ENCODE results near the gene A4GALT. TPM values are rescaled to one million over a fixed set of nuclear protein-coding genes. Genes with fewer than 3 reads are reported as not detected.

Gene A4GALT
- total RNA-seq, 1 experiment from 2014 or later: 3.4 TPM

- H4K8ac ChIP-seq (replicated peaks; ENCODE audit: insufficient read length, low read depth, low read length): no peak overlapping the region
- no peak overlapping the region for H4K5ac ChIP-seq (ENCODE audit: insufficient read length, low read depth, low read length)
- H3T11ph ChIP-seq (ENCODE audit: low read length): no peak overlapping the region
- H3K18ac ChIP-seq (ENCODE audit: insufficient read length, low read depth, low read length): no peak overlapping the region
- no peak for DNase-seq
- no peak overlapping the region for H2AK5ac ChIP-seq (ENCODE audit: insufficient read length, low read length)
- H3K27ac ChIP-seq (ENCODE audit: insufficient read length, low read depth, low read length): no peak overlapping the region
- H4K91ac ChIP-seq (ENCODE audit: insufficient read length, low read depth, low read length): no peak overlapping the region
- H3K4me3 Mint-ChIP-seq: no peak overlapping the region; a peak in 1 of 5 replicates
- no peak overlapping the region for H3K9ac ChIP-seq (ENCODE audit: extremely low read depth, insufficient read length, low read length)
- no peak overlapping the region for H3K56ac ChIP-seq (ENCODE audit: insufficient read length, low read depth, low read length)
- no peaks in the 10 kb centered on the region for H4K20me1 ChIP-seq (ENCODE audit: control insufficient read depth, insufficient read depth, insufficient read length)
- H3K23me2 ChIP-seq (ENCODE audit: insufficient read length, low read depth, low read length, poor library complexity, severe bottlenecking): no peaks in the 10 kb centered on the region
- H3K9me3 ChIP-seq (ENCODE audit: control insufficient read depth, low read depth, low read length): no peaks in the 10 kb centered on the region
- H2AFZ ChIP-seq (ENCODE audit: low read length): no peak overlapping the region
- H2BK120ac ChIP-seq (ENCODE audit: low read depth, low read length, poor library complexity, severe bottlenecking): no peak overlapping the region
- no peak overlapping the region for H2BK5ac ChIP-seq (ENCODE audit: insufficient read length, low read length)
- no peak overlapping the region for H3K23ac ChIP-seq (ENCODE audit: insufficient read length, low read depth, low read length)
- H3K9me3 Mint-ChIP-seq: no peaks in the 10 kb centered on the region
- no peak overlapping the region for H3K4ac ChIP-seq (ENCODE audit: low read depth, low read length)
- peaks cover 2% of the 10 kb centered on the region; the same call in 1 of the 2 replicates for H3K4me1 ChIP-seq (ENCODE audit: insufficient read depth, low read length)
- H2BK15ac ChIP-seq (ENCODE audit: low read depth, low read length): no peak overlapping the region
- H3K27ac Mint-ChIP-seq: peak overlapping the region in 1 of 3 experiments; percentile 94; a peak in 1 of 7 replicates
- no CpG with 5 or more reads among the region's 16 CpGs for WGBS (ENCODE audit: extremely low coverage, insufficient read length, low lambda C conversion rate)
- no peak overlapping the region for H2BK20ac ChIP-seq (ENCODE audit: low read depth, low read length, poor library complexity, severe bottlenecking)
- no peaks in the 10 kb centered on the region for H3K36me3 Mint-ChIP-seq (ENCODE audit: insufficient read depth in 1 of 3, low read depth in 3 of 3)
- no peak for TF ChIP-seq CTCF (conservative IDR thresholded peaks at IDR 0.05)
- no peaks in the 10 kb centered on the region for H3K27me3 Mint-ChIP-seq (ENCODE audit: low read depth)
- no peaks in the 10 kb centered on the region for H3K79me2 ChIP-seq (ENCODE audit: insufficient read depth, low read length)
- peaks cover 20 to 27% of the 10 kb centered on the region in 2 experiments for H3K4me1 Mint-ChIP-seq
- H3K79me1 ChIP-seq (ENCODE audit: insufficient read depth, low read depth, low read length, poor library complexity, severe bottlenecking): no peaks in the 10 kb centered on the region
- no peak overlapping the region for H3K14ac ChIP-seq (ENCODE audit: insufficient read depth, low read length)
- no peak overlapping the region for H2BK12ac ChIP-seq (ENCODE audit: insufficient read length, low read depth, low read length)
- no peaks in the 10 kb centered on the region; the same call in 1 of the 2 replicates for H3K27me3 ChIP-seq (ENCODE audit: insufficient read depth, low read length)
- H3K4me2 ChIP-seq (ENCODE audit: insufficient read depth, insufficient read length, low read length): no peak overlapping the region
Observed at GRCh38 chr22:42697542-42698013, 23.1 kb downstream of the A4GALT start.
